T-helper 9 cell (primary cell): ENCODE data around the gene RAB3IP.

Source experiments
- DNase-seq: peaks from one replicate; pipeline ENCODE4 v3.0.0-alpha.2; 2020
- total RNA-seq, 2 donors: gene quantifications; one replicate each; lab custom pipeline; 2026; lab: John Stamatoyannopoulos, UW

The RAB3IP gene
- total RNA-seq: 25.6 to 30.1 reads per million in 2 donors

GRCh38 chr12:69738351-69739286 lies at the start of gene RAB3IP:
RAB3IP (plus strand) TSS chr12:69738860; CDS start chr12:69755409, 16,549 bp downstream.
- DNase-seq: peak; percentile 93

DNA sequence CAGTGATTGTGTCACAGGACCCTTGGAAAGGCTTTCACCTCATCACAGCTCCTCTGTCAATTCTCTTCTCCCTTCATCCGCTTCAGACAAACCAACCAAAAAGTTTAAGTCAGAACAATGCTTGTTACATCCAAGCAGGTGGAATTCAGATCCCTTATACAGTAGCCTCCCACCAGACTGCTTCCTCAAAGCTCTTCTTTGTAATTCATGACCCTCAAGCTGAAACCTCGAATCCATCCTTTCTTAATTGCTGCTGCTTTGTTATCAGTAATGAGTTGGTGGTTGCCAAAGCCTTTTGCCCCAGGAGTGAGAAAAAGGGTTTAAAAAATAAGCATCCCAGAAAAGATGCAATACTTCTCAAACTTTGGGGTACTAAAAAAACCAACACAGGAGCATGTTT lies 49.0 kb upstream of the RAB3IP start:
- no peak for DNase-seq

DNA sequence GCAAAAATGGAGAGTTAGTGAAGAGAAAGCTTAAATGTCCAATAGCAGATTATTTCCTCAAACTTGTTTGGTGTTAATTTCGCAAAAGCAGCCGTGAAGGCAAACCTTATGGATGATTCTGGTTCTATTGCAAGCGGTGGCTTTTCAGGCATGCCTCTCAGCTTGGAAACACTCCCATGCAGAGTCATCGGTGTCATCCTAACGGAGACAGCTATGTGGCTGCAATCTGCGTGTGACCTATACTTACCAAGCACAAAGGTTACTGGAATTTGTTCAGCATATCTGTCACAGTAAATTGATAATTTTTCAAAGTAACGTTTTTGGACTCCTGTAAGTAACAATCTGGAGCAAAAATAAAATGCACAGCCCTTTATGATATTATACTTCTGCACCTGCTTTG lies 44.5 kb upstream of the RAB3IP start:
- DNase-seq: no peak

DNA sequence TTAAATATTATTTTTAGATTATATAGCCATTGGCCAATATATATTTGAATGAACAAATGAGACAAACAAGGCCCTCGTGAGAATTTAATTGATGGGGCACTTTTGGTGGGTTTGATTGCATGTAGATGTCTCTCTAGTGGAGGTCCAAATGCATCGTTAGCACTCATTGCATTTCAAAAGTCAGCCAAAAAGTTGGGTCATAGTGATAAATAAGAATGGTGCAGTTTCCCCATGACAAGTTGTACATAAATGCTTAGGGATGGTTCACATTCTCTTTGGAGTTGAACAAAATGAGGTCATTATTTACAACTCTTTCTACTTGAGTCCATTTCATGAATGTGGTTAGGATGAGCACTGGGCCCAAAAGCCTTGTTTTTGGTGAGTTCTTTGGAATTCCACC lies 40.6 kb upstream of the RAB3IP start:
- DNase-seq: no peak

GRCh38 chr12:69698769-69699540 lies 39.7 kb upstream of the RAB3IP start, which contains the start of gene BEST3:
BEST3 (minus strand) TSS chr12:69699303; CDS start chr12:69697798, 1,505 bp downstream.
- DNase-seq: no peak

DNA sequence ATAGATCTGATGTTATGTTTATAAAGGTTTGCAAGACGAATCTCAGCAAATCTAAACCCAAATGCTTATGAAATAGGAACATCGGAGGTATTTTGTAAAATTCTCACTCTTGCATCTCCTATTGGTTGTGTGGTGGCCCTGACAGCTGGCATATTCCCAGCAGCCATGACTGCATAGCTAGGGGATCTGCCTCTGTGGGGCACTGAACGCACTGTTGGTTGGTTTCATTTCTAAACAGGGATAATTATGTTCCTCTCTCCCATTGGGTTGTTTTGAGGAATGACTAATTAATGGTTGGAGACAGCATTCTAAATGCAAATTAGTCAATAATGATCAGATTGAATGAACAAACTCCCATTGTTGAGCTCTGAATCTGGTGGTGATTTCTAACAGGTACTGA lies 36.8 kb upstream of the RAB3IP start:
- DNase-seq: no peak

- DNase-seq: no peak
Measured at GRCh38 chr12:69703146-69703642, 35.5 kb upstream of the RAB3IP start.

- no peak for DNase-seq
Measured at GRCh38 chr12:69704357-69704756, 34.3 kb upstream of the RAB3IP start.

DNA sequence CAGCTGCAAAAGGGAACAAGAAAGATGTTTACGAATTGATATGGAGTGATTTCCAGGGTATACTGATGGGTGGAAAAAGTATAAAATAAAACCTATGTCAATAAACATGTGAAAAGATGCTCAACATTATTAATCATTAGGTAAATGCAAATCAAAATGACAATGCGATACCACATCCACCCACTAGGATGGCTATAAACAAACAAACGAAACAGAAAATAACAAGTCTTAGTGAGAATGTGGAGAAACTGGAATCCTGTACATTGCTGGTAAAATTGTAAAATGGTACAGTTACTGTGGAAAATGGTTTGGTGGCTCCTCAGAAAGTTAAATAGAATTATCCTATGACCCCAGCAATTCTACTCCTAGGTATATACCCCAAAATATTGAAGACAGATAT lies 30.0 kb upstream of the RAB3IP start:
- DNase-seq: no peak

GRCh38 chr12:69712826-69713225 lies 25.8 kb upstream of the RAB3IP start:
- DNase-seq: no peak

DNA sequence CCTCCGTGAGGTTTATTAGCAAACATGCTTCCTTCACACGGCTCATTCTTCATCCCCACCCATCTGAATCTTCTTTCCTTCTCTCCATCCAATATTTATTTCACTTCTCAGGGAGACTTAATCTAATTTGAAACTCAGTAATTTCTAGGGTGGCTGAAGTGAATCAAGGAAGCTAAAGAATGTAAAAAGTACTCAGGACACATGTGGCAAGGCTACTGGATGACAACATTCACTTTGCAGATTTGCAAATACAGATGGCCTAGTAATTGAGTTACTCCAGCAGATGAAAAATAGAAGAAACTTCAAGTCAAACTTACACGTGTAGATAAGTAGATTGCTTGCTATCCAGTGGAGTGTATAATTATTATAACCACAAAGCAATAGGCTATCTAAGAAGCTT lies 24.1 kb upstream of the RAB3IP start:
- DNase-seq: no peak

DNA sequence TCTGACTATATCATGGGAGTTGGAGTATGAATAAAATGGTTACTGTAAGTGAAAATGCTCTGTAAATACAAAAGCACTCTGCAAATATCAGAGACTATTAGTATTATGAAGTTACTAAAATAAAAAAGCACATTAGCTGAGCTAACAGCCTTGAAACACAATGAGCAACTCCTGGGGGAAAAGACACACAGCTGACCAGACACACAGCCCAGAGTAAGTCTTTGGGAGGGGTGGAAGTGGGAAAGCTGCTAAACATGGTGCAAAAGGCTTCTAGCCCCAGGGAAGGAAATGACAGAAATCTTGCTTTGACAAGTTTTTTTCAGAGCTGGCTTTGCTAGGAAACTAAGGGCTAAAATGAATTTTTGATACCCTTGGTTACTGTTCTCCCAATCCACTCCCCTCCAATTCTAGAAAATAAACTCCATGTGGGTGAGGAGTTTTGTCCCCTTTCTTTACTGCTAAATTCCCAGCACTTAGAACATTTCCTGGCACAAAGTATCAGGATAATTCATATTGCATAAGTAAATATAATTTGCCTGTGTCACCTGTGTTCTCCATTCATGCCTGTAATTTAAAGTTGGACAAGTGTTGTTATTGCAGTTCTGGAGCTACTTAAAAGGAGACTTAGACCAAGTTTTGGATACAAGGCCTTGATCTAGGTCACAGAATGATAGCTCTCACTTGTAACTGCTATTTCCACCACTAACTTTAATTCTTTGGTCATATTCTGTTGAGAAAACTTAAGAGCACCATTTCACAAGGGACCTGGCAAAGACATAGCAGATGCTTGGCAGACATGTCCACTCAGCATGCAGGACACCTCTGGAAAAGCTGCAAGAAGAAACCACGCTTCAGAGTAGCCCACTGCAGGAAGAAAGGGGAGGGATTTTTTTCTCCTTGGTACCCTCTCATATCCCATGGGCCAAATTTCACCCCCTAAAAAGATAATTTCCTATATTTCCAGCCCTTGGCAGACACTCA lies 19.0 kb upstream of the RAB3IP start:
- DNase-seq: no peak

DNA sequence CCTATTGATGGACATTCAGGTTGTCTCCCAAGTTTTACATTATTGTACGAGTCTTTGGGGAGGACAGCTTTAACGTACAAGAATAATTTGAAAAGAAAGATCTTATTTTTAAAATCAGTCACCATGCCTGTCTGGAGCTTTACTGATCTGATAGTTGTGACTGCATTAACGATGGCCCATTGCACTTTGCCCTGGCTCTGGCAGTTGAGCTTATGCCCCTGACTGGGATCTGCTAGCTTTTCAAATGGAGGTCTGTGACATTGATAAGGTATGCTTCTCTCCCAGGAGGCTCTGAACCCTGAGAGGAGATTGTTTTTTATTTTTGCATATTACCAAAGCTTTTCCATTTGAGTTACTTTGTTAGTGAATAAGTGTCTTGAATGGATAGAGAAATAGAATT lies 17.9 kb upstream of the RAB3IP start:
- DNase-seq: no peak

- DNase-seq: no peak
Measured at GRCh38 chr12:69726922-69727321, 11.7 kb upstream of the RAB3IP start.

GRCh38 chr12:69732088-69732487 lies 6.6 kb upstream of the RAB3IP start:
- no peak for DNase-seq

DNA sequence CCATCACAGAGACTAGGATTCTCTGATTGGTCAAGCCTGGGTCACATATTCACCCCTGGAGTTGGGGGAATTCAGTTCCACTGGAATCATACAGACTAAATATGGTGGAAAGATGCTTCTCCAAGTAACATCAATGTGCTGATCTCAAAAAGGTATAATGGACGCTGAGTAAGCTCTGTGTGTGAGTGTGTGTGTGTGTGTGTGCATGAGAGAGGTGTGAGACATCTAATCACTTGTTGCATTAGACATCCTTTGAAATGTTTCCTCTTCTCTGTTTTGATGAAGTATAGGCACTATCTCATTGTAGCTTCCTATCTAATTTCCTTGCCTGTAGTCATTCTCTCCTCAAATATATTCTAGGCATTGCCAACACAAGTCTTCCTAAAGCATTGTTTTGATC lies 5.0 kb upstream of the RAB3IP start:
- DNase-seq: no peak

DNA sequence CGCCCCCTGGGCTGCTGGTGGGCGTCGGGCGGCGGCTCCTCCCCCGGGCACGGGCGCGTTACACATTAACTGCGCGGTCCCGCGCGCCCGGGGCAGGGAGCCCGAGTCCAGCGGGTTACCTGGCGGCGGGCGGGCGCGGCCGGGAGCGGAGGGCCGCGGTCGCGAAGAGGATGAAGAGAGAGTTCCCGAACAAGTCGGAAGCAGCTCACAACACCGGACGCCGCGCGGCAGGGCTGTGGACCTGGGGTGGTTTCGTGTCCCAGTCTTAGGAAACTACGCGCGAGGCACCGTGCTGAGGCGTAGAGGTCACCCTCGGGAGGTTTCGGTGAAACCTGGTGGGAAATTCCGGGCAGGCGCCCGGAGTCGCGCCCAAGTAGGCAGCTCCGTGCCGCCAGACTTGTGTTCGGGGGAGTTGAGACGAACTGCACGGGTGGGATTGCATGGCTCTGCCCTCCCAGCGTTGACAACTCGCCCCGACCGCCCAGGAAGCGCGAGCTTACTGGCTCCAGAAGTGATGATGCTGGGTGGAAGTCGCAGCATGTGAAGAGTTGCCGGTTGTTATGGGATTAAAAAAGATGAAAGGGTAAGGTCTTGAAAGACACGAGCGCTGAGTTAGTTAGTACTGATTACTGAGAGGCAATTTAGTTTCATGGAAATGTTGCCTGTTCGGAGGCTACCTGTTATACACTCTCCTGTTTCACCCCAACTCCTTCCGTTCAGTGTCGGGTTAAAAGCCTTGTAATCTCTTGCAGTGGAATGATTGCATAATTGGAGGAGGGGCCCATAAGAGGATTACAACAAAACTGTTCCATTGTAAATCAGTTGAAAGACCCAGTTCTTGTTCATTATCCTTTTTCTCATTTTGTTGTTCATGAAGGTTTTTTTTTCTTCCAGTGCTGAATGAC lies 879 bp downstream of the RAB3IP start:
- peak; percentile 56 for DNase-seq

GRCh38 chr12:69744109-69744508 lies 5.4 kb downstream of the RAB3IP start:
- DNase-seq: no peak

GRCh38 chr12:69751476-69751875 lies 12.8 kb downstream of the RAB3IP start:
- no peak for DNase-seq

GRCh38 chr12:69755302-69755701 lies 16.6 kb downstream of the RAB3IP start:
- DNase-seq: no peak

- no peak for DNase-seq
Measured at GRCh38 chr12:69756088-69756755, 17.6 kb downstream of the RAB3IP start.
